ENCODE results near the gene SPRY2.

DNA sequence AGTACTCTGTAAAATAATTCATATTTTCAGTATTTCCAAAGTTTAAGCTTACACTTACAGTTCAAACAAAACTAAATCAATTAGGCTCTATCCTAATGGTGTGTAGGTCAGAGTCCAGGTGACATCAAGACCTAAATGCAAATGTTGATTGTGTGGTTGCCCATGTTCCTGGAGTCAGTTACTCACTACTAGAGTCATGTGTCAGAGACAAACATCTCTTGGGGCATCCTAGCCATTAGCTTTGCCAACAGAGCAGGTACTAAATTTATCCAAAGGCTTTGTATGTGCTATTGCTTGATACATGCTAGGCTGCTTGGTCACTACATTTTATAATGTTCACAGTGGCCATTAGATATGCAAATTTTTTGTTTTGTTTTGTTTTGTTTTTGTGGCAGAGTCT, 11.7 kb downstream of the SPRY2 start:
- TF ChIP-seq, protein P1, sequence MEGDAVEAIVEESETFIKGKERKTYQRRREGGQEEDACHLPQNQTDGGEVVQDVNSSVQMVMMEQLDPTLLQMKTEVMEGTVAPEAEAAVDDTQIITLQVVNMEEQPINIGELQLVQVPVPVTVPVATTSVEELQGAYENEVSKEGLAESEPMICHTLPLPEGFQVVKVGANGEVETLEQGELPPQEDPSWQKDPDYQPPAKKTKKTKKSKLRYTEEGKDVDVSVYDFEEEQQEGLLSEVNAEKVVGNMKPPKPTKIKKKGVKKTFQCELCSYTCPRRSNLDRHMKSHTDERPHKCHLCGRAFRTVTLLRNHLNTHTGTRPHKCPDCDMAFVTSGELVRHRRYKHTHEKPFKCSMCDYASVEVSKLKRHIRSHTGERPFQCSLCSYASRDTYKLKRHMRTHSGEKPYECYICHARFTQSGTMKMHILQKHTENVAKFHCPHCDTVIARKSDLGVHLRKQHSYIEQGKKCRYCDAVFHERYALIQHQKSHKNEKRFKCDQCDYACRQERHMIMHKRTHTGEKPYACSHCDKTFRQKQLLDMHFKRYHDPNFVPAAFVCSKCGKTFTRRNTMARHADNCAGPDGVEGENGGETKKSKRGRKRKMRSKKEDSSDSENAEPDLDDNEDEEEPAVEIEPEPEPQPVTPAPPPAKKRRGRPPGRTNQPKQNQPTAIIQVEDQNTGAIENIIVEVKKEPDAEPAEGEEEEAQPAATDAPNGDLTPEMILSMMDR (IDR thresholded peaks at IDR 0.05; ENCODE audit: poor library complexity): no peak
- TF ChIP-seq EZH2 (IDR thresholded peaks at IDR 0.05; ENCODE audit: borderline replicate concordance): no peak
